ES-I3 (cell line): Measurements from ENCODE around the gene ABI2.
"Not testable (repeated sequence)": the region's sequence is repeated elsewhere in the genome, so short reads cannot be mapped to it uniquely, and the experiment has no call there.

ENCODE experiments used
- H3K36me3 ChIP-seq: 2 replicates; pipeline ENCODE4 v1.6.1; 2013; ENCODE audit warnings: mild to moderate bottlenecking, low read length, control low read depth, moderate library complexity; ENCODE audit not compliant: insufficient read depth
- H3K4me1 ChIP-seq: 2 replicates; pipeline ENCODE4 v1.6.1; 2013; ENCODE audit warnings: mild to moderate bottlenecking, control low read depth, low read length; ENCODE audit not compliant: insufficient read depth
- H3K9ac ChIP-seq: 2 replicates; pipeline ENCODE4 v1.6.1; 2013; ENCODE audit warnings: low read depth, mild to moderate bottlenecking, low read length, moderate library complexity
- H3K9me3 ChIP-seq: 2 replicates; pipeline ENCODE4 v1.6.1; 2013; ENCODE audit warnings: mild to moderate bottlenecking, low read length, moderate library complexity; ENCODE audit not compliant: control insufficient read depth, insufficient read depth

The ABI2 gene

GRCh38 chr2:203327901-203328759 lies at the start of gene ABI2:
ABI2 (plus strand) TSS chr2:203328394; CDS start chr2:203328515, 121 bp downstream.
- peak within 1 kb of the TSS; percentile 85 for H3K9ac ChIP-seq
- H3K36me3 ChIP-seq: no peaks in the 10 kb centered on the region
- H3K9me3 ChIP-seq: no peaks in the 10 kb centered on the region
- peaks cover 5% of the 10 kb centered on the region; the same call in 1 of the 2 replicates for H3K4me1 ChIP-seq

DNA sequence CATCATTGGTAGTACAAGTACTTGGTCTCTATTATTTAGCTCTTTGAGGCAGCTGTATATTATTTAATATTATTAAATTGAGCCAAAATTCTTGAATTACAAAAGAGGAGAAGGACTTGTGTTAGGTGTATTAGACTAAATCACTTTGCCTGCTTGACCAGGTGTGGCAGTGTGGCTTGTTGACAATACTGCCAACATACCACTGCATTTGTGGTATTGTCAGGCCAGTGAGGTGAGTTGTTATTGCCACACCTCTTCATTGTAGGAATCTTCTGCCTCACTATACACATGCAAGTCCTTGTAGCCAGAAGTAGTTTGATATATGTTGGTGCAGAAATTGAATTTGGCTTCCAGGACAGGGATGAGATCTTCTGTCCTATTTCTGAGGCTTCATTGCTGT lies 48.9 kb upstream of the ABI2 start:
- Histone ChIP-seq H3K9ac (no peak overlapping the region), H3K9me3 (no peaks in the 10 kb centered on the region), H3K4me1 (no peaks in the 10 kb centered on the region), H3K36me3 (peaks cover 11% of the 10 kb centered on the region; the same call in 1 of the 2 replicates)

DNA sequence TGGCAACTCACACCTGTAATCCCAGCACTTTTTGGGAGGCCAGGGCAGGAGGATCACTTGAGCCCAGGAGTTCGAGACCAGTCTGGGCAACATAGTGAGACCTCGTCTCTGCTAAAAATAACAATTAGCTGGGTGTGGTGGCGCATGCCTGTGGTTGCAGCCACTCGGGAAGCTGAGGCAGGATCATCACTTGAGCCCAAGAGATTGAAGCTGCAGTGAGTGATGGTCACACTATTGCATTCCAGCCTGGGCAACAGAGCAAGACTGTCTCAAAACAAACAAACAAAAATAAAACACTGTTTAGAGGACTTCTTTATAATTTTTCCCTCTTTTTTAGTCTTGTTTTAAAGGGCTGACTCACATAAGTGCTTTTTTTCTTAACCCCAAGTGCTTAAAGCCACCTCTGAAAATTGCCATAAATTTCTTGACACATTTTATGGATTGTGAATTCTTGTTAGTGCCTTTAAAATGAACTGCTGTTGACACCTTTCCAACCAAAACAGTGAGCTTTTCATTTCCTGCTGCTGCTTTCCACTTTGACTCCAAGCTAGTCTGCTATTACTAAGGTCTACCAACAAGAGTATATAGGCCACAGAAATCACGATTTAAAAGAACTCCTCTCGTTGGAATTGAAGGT lies 47.6 kb upstream of the ABI2 start:
- no peak overlapping the region for H3K9ac ChIP-seq
- H3K4me1 ChIP-seq: no peaks in the 10 kb centered on the region
- peaks cover 11% of the 10 kb centered on the region; the same call in 1 of the 2 replicates for H3K36me3 ChIP-seq
- no peaks in the 10 kb centered on the region for H3K9me3 ChIP-seq

DNA sequence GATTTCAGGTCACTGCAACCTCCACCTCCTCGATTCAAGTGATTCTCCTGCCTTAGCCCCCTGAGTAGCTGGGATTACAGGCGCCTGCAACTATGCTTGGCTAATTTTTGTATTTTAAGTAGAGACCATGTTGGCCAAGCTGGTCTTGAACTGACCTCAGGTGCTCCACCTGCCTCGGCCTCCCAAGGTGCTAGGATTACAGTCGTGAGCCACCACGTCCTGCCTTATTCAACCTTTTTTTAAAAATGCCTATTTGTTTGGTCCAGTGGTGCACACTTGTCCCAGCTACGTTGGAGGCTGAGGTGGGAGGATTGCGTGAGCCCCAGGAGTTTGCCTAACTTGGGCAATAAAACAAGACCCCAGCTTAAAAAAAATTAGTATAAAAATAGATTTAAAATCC lies 46.1 kb upstream of the ABI2 start:
- Histone ChIP-seq H3K4me1 (no peaks in the 10 kb centered on the region), H3K9ac (no peak overlapping the region), H3K36me3 (peaks cover 14% of the 10 kb centered on the region; the same call in 1 of the 2 replicates), H3K9me3 (no peaks in the 10 kb centered on the region)

DNA sequence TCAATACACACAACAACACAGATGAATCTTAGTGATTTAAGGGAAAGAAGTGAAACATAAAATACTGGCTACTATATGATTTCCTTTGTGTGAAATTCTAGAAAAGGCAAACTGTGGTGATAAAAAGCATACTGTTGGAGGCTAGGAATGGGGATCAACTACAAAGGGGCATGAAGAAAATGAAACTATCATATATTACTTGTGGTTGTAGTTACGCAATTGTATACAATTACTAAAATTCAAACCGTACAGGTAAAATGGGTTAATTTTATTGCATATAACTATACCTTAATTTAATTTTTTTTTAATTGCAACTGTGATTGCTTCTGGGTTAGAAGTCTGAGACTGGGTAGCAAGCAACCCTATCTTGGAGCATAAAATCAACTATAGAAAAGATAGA lies 41.7 kb upstream of the ABI2 start:
- Histone ChIP-seq H3K9ac (no peak overlapping the region), H3K4me1 (no peaks in the 10 kb centered on the region), H3K9me3 (no peaks in the 10 kb centered on the region), H3K36me3 (peaks cover 2% of the 10 kb centered on the region; the same call in 1 of the 2 replicates)

GRCh38 chr2:203301667-203302066 lies 26.5 kb upstream of the ABI2 start:
- Histone ChIP-seq H3K9me3 (no peaks in the 10 kb centered on the region), H3K36me3 (no peaks in the 10 kb centered on the region), H3K4me1 (no peaks in the 10 kb centered on the region), H3K9ac (no peak overlapping the region)

DNA sequence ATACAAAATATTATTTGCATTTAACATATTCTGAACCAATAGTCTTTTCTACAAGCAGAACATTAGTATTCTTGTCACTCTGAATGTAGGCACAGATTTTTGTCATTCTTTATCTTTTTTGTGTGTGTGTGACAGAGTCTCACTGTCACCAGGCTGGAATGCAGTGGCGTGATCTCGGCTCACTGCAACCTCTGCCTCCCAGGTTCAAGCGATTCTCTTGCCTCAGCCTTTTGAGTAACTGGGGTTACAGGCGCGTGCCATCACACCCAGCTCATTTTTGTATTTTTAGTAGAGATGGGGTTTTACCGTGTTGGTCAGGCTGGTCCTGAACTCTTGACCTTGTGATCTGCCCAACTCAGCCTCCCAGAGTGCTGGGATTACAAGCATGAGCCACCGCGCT lies 25.6 kb upstream of the ABI2 start:
- H3K9ac ChIP-seq, H3K4me1 ChIP-seq, H3K9me3 ChIP-seq, H3K36me3 ChIP-seq: not testable (repeated sequence)

DNA sequence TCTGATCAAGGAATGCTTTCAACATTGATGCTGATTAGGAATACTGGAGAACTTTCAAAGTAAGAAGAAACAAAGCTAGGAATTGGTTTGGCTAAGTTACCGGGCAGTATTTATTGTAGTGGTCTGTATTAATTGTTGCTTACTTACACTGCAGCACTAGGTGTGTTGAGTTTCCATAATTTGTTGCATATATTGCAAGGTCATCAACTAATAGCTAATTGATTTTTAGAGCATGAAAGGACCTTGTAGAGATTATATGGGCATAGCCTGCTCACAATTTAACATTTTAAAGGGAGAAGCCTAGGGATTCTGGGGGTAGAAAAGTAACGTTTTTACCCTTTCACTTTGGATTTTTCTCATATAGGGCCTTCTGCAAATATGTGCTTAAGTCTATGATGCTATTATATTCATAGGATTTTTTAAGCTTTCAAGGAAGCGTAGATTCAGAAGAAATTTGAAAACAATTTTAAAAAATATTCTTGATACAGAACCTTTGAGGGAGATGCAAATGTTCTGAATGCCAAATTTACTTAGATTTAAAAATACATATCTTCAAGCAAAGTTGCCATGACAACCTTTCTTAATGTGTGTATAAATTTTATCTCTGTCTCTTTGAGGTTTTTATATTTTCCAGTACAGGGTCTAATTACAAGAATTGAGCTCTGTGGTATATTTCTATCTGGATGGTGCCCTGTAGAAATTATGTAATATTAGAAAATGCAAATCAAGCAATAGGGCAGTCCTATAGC lies 17.3 kb upstream of the ABI2 start:
- Histone ChIP-seq H3K9ac (no peak overlapping the region), H3K4me1 (no peaks in the 10 kb centered on the region), H3K36me3 (no peaks in the 10 kb centered on the region), H3K9me3 (no peaks in the 10 kb centered on the region; the same call in 1 of the 2 replicates)

DNA sequence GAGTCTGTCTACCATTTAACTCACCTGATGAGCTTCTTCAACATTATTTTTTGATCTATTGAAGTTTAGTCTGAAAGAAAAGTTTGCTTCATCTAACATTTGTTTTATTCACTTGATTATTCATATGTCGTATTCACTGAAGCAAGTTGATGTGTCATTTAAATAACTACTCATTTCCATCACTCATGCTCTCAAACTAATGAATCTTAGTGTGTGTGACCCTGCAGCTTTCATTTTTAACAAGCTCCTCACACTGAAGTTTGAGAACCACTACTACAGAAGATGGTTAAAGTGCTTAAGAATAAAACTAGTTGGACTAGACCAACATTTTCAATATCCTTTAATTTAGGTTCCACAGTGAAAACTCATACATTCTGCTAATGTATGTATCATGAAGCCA lies 1.8 kb upstream of the ABI2 start:
- no peak overlapping the region for H3K9ac ChIP-seq
- no peaks in the 10 kb centered on the region for H3K36me3 ChIP-seq
- H3K9me3 ChIP-seq: no peaks in the 10 kb centered on the region
- H3K4me1 ChIP-seq: peaks cover 5% of the 10 kb centered on the region; the same call in 1 of the 2 replicates

GRCh38 chr2:203327582-203327900 lies 653 bp upstream of the ABI2 start:
- Histone ChIP-seq H3K36me3 (no peaks in the 10 kb centered on the region), H3K4me1 (peaks cover 5% of the 10 kb centered on the region; the same call in 1 of the 2 replicates), H3K9me3 (no peaks in the 10 kb centered on the region), H3K9ac (peak overlapping the region; percentile 85)

- H3K36me3 ChIP-seq: no peaks in the 10 kb centered on the region
- H3K9ac ChIP-seq: peak overlapping the region; percentile 85
- H3K4me1 ChIP-seq: peaks cover 5% of the 10 kb centered on the region; the same call in 1 of the 2 replicates
- no peaks in the 10 kb centered on the region for H3K9me3 ChIP-seq
Observed at GRCh38 chr2:203328760-203329540, 756 bp downstream of the ABI2 start.

- Histone ChIP-seq H3K36me3 (no peaks in the 10 kb centered on the region), H3K9ac (no peak overlapping the region), H3K4me1 (peaks cover 5% of the 10 kb centered on the region; the same call in 1 of the 2 replicates), H3K9me3 (no peaks in the 10 kb centered on the region)
Observed at GRCh38 chr2:203330434-203330833, 2.2 kb downstream of the ABI2 start.

DNA sequence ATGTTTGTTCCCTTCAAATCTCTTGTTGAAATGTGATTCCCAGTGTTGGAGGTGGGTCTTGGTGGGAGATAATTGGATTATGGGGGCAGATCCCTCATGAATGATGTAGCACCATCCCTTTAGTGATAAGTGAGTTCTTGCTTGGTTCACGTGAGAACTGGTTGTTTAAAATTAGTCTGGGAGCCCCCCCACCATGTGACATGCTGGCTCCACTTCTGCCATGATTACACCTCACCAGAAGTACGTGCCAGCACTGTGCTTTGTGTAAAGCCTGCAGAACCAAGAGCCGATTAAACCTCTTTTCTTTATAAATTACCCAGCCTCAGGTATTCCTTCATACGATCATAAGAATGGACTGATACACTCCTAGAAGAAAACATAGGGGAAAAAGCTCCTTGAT lies 10.1 kb downstream of the ABI2 start:
- Histone ChIP-seq H3K9me3 (no peaks in the 10 kb centered on the region), H3K4me1 (peaks cover 19% of the 10 kb centered on the region; the same call in 1 of the 2 replicates), H3K9ac (no peak overlapping the region), H3K36me3 (no peaks in the 10 kb centered on the region)
